ENCODE data around the gene PRLR.
"Not testable (repeated sequence)": the region's sequence is repeated elsewhere in the genome, so short reads cannot be mapped to it uniquely, and the experiment has no call there.

The PRLR gene

DNA sequence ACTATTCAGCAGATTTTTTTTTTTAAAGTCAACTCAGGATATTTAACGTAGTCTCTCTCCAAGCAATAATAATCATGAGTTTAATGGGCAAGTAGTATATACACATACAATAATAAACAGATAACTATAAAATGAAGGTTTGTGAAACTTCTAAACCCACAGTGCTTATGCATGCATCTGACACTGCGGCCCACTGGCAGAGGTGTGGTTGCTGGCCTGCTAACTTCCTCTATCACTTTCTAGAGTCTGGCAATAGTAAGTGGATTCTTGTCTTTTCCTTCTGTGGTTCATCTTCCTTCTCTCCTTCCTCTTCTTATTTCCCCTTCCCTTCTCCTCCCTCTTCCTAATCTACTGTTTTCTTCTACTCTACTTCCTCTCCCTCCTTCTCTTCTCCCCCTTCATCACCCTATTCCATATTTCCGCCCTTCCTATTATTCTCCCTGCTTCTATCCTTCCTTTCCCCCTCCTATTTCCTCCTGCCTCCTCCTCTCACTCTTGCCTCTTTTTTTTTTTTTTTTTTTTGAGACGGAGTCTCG, 164.0 kb downstream of the PRLR start:
- no peak for DNase-seq

GRCh38 chr5:35063414-35063813, 166.9 kb downstream of the PRLR start:
- DNase-seq, result no peak

DNA sequence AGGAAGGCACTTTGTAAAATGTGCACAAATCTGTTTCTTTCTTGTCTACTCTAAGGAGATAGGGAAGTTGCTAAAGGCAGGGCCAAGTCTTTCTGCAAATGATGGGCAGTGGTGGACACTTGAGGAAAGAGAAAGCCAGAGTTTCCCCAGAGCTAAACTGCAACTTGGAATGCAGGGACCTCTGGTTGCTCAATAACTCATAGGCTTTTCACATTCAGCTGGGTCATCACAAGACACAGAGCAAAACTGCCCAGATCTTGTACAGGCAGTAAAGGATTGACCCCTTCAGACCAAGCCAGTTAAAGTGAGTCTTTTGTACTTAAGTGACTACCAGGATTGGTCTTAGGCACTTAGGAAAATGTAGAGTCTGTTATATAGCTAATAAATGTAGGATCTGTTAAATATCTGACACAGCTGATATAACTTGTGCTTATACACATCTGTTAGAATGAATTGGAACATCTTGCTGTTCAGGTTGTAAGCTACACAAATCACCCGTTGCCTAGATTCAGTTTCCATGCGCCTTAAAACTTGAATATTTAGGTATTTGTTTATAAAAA, 169.0 kb downstream of the PRLR start:
- DNase-seq, result no peak

- DNase-seq, result no peak
Measured at GRCh38 chr5:35060236-35060635, 170.1 kb downstream of the PRLR start.

- DNase-seq, result no peak
Measured at GRCh38 chr5:35059251-35059650, 171.0 kb downstream of the PRLR start.

GRCh38 chr5:35058374-35058788, 171.9 kb downstream of the PRLR start:
- no peak for DNase-seq

DNA sequence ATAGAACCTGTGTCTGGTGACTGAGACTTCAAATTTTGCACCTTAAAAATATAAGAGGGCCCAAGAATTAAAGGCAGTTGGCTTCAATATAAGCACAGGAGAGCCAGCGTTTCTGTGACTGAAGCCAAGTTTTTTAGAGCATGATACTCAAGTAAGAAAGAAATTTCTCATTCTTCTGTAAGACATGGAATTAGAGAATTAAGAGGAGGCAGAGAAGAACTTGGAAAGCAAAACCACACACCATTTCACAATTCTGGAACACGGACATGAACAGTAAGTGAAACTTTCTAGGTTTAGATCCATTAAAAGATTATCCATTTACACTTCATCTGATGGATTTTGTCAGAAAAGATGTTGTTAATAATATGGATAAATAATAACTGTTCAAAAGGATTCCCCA, 173.6 kb downstream of the PRLR start:
- DNase-seq, result no peak

GRCh38 chr5:35052838-35053237, 177.4 kb downstream of the PRLR start:
- DNase-seq, result no peak

GRCh38 chr5:35050541-35051126, 179.7 kb downstream of the PRLR start:
- no peak for DNase-seq

DNA sequence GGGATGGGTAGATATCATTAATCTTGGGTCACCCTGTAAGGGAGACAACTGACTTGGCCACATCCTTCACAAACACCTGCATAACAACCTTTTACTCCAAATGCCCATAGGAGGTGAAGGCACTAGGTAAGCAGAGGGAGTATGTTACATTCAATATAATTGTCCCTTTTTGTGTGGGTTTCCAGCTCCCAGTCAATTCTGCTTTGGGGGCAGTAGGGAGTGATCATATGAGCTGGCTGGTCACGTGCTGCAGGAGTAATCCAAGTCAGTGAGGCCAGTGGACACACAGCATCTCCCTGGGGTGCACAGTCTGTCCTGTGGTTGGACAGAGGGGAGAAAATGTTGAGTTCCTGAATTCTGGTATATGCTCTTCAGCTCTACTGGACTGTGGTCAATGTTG, 181.4 kb downstream of the PRLR start:
- no peak for DNase-seq

DNA sequence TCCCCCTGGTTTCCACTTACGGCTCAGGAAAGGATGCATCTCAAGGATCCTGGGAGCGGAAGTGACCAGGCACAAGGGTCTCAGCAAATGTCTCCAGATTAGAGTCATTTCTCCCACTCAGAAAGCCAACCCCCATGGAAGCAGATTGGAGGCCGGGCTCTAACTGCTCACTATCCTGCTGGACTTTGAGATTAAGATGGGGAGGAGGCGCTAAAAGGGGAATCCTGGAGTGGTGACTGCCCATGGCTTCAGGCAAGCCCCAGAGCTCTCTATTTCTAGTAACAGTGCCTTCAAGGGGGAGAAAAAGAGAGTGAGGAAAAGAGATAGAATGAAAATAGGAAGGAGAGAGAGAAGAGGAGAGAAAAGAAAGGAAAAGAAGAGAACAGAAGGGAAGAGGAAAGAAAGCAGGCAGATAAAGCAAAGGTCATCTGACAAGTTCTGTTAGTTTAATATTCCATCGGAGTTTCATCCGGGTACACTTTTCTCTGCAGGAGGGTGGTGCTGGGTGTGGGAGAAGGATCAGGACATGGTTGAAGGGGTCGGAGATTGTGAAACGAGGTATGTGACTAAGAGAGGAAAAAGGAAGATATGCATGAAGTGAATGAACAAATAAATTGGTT, 182.4 kb downstream of the PRLR start, which contains the start of gene AGXT2:
TSS of gene AGXT2 (minus strand) at position 165 of the 620 bp plus-strand sequence. CDS start at position 108, 57 bp downstream.
- DNase-seq, result no peak

DNA sequence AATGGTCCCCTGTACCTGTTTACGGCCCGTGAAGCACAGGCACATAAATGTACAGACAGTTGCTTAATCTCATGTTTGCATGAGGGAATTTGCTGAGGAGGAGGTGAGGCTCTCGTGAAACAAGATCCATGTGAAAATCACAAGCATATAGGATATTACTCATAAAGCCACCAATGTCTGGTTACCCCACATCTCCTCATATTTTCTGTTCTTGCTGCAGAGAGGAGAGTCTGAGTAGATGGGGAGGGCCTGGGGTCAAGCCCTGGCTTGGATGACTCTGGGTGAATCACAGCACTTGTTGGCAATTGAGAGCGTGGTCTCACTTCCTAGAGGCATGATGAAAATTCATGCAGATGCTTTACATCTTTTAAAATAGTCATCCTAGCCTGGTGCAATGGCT, 183.5 kb downstream of the PRLR start:
- no peak for DNase-seq

GRCh38 chr5:35045280-35045679, 185.0 kb downstream of the PRLR start:
- no peak for DNase-seq

DNA sequence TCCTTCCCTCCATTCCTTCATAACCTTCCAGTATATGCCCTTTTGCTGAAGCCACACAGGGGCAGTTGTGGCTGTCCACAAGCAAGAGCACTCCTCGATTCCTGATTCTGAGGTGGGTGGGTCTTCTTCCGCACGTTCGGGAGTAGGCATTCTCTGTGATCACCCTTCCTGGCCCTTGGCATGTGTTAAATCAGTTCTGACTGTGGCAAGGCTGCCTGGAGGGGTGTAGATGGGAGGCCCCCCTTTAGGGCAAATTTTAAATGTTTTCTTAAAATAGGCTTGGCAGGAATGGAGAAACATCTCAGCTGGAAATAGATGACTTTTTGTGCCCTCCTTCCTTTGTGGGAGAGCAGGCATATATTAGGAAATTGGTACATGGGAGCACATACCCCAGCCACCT, 185.6 kb downstream of the PRLR start:
- no peak for DNase-seq

DNA sequence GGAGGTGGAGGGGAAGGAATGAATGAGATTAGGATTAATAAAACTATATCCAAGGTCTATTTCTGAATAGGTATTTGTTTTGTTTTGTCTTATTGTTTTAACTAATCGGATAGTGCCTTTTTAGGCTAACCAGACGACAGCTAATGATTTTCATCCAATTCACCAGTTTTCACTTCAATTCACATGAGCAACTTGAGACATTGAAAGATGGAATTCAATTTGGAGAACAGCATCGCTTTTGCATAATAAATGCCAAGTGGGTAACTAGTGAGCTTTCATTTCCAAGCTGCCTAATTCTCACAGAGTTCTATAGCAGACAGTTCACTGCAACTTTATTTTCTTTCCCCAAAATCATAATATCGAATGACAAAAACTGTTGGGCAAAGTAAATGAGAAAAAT, 187.5 kb downstream of the PRLR start:
- DNase-seq, result no peak

DNA sequence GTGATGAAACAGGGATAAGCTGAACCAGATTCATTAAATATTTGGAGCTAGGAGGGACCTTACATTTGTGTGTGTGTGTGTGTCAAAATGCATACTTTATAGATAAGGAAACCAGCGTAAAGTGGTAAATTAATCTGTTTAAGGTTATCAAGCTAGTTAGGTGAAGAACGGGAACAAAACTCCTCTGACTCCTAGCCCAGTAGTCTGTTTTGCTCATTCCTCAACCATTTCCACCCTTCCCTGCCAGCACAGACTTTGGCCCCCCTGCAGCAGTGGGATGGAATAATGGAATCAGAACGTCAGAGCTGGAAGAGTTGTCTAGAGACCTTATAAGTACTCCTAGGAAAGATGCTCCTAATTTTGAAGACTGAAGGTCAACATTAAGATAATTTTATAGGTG, 189.0 kb downstream of the PRLR start:
- DNase-seq, result no peak

DNA sequence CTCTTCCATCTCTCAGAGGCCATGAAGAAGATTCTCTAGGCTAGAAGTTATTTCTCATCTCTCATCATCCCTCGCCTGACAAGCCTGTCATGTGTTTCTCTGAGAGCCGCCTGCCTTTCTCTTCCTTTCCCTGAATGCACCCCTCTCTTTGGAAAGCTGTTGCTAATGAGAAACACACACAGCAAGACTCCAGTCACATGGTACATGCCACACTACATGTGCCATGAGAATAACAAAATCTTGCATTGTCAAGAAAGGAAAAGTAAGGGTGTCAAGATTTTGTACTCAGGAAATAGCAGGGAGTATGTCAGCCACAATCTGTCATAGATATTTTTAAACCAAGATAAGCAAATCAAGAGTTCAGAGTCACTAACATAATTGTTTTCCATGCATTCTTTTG, 191.4 kb downstream of the PRLR start:
- no peak for DNase-seq

GRCh38 chr5:35036536-35036935, 193.8 kb downstream of the PRLR start:
- DNase-seq, result no peak

- DNase-seq, result not testable (repeated sequence)
Measured at GRCh38 chr5:35035929-35036328, 194.4 kb downstream of the PRLR start.

DNA sequence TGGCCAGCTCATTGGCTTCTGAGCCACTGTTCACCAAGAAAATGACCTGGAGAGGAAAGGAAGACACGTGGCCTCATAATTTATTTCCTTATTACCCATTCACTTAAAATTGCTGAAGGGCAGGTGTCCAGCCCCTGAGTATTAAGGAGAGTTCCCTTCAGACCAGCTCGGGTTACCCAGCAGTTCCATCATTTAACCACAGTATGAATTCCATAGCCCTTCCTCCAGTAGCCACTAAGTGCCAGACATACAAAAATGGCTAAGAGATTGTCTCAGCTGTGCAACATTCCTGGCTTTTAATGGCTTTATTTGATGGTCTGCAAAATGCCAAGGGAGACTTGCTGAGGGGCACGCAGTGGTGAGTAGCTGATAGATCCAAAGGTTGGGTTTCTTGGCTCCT, 195.0 kb downstream of the PRLR start:
- no peak for DNase-seq

GRCh38 chr5:35032356-35032755, 197.9 kb downstream of the PRLR start:
- DNase-seq, result no peak

- no peak for DNase-seq
Measured at GRCh38 chr5:35031276-35031675, 199.0 kb downstream of the PRLR start.

DNA sequence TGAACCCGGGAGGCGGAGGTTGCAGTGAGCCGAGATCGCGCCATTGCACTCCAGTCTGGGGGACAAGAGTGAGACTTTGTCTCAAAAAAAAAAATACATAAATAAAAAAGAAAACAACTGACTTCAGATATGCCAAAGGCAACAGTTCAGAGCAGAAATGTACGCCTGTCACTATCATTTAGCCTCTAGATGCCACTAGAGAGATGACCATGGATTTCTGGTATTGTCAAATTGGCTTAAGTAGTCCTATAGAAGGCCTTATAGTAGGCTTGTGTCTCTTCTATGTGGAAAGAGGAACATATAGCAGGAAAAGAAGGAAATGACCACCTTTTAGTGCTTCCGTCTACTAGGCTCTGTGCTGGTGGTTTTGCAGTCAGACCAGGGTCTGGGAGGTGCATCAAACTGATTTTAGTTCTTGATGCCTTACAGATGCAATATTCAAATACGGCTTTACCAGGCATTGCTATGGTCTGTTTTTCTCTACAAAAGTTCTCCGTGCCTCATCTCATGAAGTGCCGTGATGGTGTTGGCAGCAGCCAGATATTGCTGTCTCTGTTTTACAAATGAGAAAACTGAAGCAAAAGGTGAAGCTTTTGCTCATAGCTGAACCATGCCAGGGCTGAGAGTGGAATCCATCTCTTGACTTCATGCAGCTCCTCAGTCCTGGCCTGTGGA, 199.7 kb downstream of the PRLR start:
- DNase-seq, result no peak

DNA sequence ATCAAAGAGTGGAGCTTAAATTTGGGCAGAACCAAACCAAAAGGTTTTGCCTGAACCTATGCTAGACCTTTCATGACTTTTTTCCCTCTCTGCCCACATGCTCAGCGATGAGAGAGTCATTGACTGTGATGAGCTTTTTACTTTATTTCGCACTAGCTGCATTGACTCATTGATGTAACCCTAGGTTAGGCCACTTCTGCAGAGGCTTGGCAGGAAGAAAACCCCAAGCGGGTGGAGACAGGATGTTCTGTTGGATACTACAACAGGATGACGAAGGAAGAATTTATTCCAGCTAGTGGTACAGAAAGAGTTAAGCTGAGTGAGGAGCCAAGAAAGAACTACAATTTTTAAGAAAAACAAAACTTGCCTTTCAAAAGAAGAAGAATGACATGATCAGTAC, 201.0 kb downstream of the PRLR start:
- no peak for DNase-seq
